DOHH2 (cell line): Measurements from ENCODE around the gene SPATA6L.
"Not testable (repeated sequence)": the region's sequence is repeated elsewhere in the genome, so short reads cannot be mapped to it uniquely, and the experiment has no call there.

Experiments used
- H3F3A ChIP-seq: fragments of 200-600 bp; sonication (generic), shearing (Covaris generic); 2 replicates; pipeline ENCODE4 v1.6.0; 2016; ENCODE audit warnings: antibody characterized with exemption, mild to moderate bottlenecking; ENCODE audit not compliant: control insufficient read depth, insufficient read depth
- H3K27ac ChIP-seq: fragments of 200-600 bp; sonication (generic); 2 replicates; pipeline ENCODE4 v1.5.1; 2014; ENCODE audit warnings: low read depth, mild to moderate bottlenecking, low read length, moderate library complexity
- H3K27me3 ChIP-seq: fragments of 200-600 bp; sonication (generic); 2 replicates; pipeline ENCODE4 v1.6.1; 2014; ENCODE audit warnings: mild to moderate bottlenecking, low read length, mixed read lengths; ENCODE audit not compliant: control insufficient read depth
- H3K36me3 ChIP-seq: fragments of 200-600 bp; sonication (generic); 2 replicates; pipeline ENCODE4 v1.6.1; 2014; ENCODE audit warnings: mild to moderate bottlenecking, low read length, moderate library complexity, mixed read lengths; ENCODE audit not compliant: control insufficient read depth
- H3K4me1 ChIP-seq: fragments of 200-600 bp; sonication (generic); 2 replicates; pipeline ENCODE4 v1.6.1; 2014; ENCODE audit warnings: mild to moderate bottlenecking, low read length, mixed read lengths; ENCODE audit not compliant: control insufficient read depth
- H3K4me2 ChIP-seq: fragments of 200-600 bp; sonication (generic); 2 replicates; pipeline ENCODE4 v1.6.0; 2014; ENCODE audit warnings: mild to moderate bottlenecking, low read length, moderate library complexity
- H3K4me3 ChIP-seq: fragments of 200-600 bp; sonication (generic); 2 replicates; pipeline ENCODE4 v1.5.1; 2014; ENCODE audit warnings: mild to moderate bottlenecking, low read length, mixed read lengths
- H3K79me2 ChIP-seq: fragments of 200-600 bp; sonication (generic); 2 replicates; pipeline ENCODE4 v1.6.1; 2014; ENCODE audit warnings: mild to moderate bottlenecking, low read length, mixed read lengths; ENCODE audit not compliant: control insufficient read depth
- H3K9me2 ChIP-seq: fragments of 200-600 bp; sonication (generic); replicated peaks from 2 replicates; pipeline ENCODE4 v1.6.1; 2014; ENCODE audit warnings: mild to moderate bottlenecking, low read length, mixed read lengths; ENCODE audit not compliant: control insufficient read depth
- H3K9me3 ChIP-seq: fragments of 200-600 bp; sonication (generic); 2 replicates; pipeline ENCODE4 v1.6.1; 2014; ENCODE audit warnings: antibody characterized with exemption, low read length, mixed read lengths; ENCODE audit not compliant: control insufficient read depth, insufficient read depth
- H4K20me1 ChIP-seq: fragments of 200-600 bp; sonication (generic); 2 replicates; pipeline ENCODE4 v1.6.0; 2014; ENCODE audit warnings: low read depth, mild to moderate bottlenecking, antibody characterized with exemption, low read length, moderate library complexity; ENCODE audit not compliant: control insufficient read depth, insufficient read depth
- CTCF ChIP-seq: fragments of 200-600 bp; sonication (generic); IDR thresholded peaks from one replicate; pipeline ENCODE4 v1.5.1; 2014; ENCODE audit warnings: antibody characterized with exemption, mild to moderate bottlenecking, low read depth, low read length; ENCODE audit not compliant: poor library complexity, severe bottlenecking
- EZH2phosphoT487 ChIP-seq: fragments of 200-600 bp; sonication (generic); IDR thresholded peaks from 2 replicates; pipeline ENCODE4 v1.6.1; 2017; ENCODE audit warnings: borderline replicate concordance, mild to moderate bottlenecking, antibody characterized with exemption, low read length, moderate library complexity, mixed read lengths

Gene SPATA6L

GRCh38 chr9:4615251-4615650 lies 51.0 kb downstream of the SPATA6L start:
- Histone ChIP-seq H3K4me3 (no peak overlapping the region), H3K9me3 (no peaks in the 10 kb centered on the region), H3K27ac (no peak overlapping the region), H4K20me1 (no peaks in the 10 kb centered on the region), H3K4me2 (no peak overlapping the region), H3K9me2 (no peaks in the 10 kb centered on the region), H3K4me1 (no peaks in the 10 kb centered on the region), H3F3A (no peaks in the 10 kb centered on the region), H3K36me3 (no peaks in the 10 kb centered on the region), H3K27me3 (peaks cover 3% of the 10 kb centered on the region; the same call in 1 of the 2 replicates), H3K79me2 (no peaks in the 10 kb centered on the region)
- TF ChIP-seq CTCF (no peak), EZH2phosphoT487 (no peak)

- H3K4me2 ChIP-seq: no peak overlapping the region
- TF ChIP-seq EZH2phosphoT487: no peak
- no peak for TF ChIP-seq CTCF
- H3K79me2 ChIP-seq: no peaks in the 10 kb centered on the region
- H3K9me3 ChIP-seq: no peaks in the 10 kb centered on the region
- H3K4me3 ChIP-seq: no peak overlapping the region
- peaks cover 3% of the 10 kb centered on the region; the same call in 1 of the 2 replicates for H3K27me3 ChIP-seq
- no peaks in the 10 kb centered on the region for H3F3A ChIP-seq
- H3K36me3 ChIP-seq: no peaks in the 10 kb centered on the region
- no peak overlapping the region for H3K27ac ChIP-seq
- H4K20me1 ChIP-seq: no peaks in the 10 kb centered on the region
- H3K9me2 ChIP-seq: no peaks in the 10 kb centered on the region
- no peaks in the 10 kb centered on the region for H3K4me1 ChIP-seq
These were observed 51.7 kb downstream of the SPATA6L start for GRCh38 chr9:4614627-4615026.

- H4K20me1 ChIP-seq, H3K27ac ChIP-seq, H3K79me2 ChIP-seq, H3K9me3 ChIP-seq, H3K27me3 ChIP-seq, H3K4me3 ChIP-seq, H3K4me2 ChIP-seq, H3F3A ChIP-seq, H3K36me3 ChIP-seq, H3K9me2 ChIP-seq, H3K4me1 ChIP-seq: not testable (repeated sequence)
These were observed 60.2 kb downstream of the SPATA6L start for GRCh38 chr9:4606033-4606432.

DNA sequence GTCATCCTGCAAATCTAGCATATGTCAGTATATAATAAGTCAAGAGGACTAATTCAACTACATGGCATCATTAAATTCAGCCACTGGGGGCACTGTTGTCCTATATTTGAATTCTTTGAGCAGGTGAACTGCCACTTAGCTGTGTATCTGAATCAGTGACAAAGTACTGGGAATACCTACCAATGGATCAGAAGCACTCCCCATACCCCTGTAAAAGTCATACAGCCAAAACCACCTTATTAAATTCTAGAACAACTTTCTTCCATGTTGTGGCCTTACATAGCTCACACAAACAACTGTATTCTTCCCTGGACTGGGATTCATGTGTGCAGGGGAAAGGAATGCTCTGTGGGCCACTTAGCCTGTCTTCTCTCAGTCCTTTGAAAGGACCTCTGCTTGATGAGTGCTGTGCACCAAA lies 61.6 kb downstream of the SPATA6L start:
- Histone ChIP-seq H3K27me3 (no peaks in the 10 kb centered on the region), H3K27ac (no peak overlapping the region), H3K9me3 (no peaks in the 10 kb centered on the region)

More for the DNA sequence above, 61.6 kb downstream of the SPATA6L start:
- TF ChIP-seq CTCF (peak; percentile 81), EZH2phosphoT487 (no peak)
- no peaks in the 10 kb centered on the region for H3K9me2 ChIP-seq
- no peaks in the 10 kb centered on the region for H3F3A ChIP-seq
- no peaks in the 10 kb centered on the region for H3K36me3 ChIP-seq
- H3K4me2 ChIP-seq: no peak overlapping the region
- no peaks in the 10 kb centered on the region for H3K79me2 ChIP-seq
- no peaks in the 10 kb centered on the region for H3K4me1 ChIP-seq
- no peaks in the 10 kb centered on the region for H4K20me1 ChIP-seq
- H3K4me3 ChIP-seq: no peak overlapping the region
